VCaP (cell line): Measurements from ENCODE around the gene GALNT18.

Experiments
- H3K27ac ChIP-seq: fragments of 450-650 bp; 2 replicates; pipeline ENCODE4 v1.5.1; 2017
- CTCF ChIP-seq: fragments of 450-650 bp; conservative IDR thresholded peaks from 2 replicates; pipeline ENCODE4 v1.5.1; 2017; ENCODE audit warnings: mild to moderate bottlenecking, moderate library complexity

The GALNT18 gene

GRCh38 chr11:11531131-11531908, 90.5 kb downstream of the GALNT18 start:
- no peak overlapping the region for H3K27ac ChIP-seq
- no peak for TF ChIP-seq CTCF

DNA sequence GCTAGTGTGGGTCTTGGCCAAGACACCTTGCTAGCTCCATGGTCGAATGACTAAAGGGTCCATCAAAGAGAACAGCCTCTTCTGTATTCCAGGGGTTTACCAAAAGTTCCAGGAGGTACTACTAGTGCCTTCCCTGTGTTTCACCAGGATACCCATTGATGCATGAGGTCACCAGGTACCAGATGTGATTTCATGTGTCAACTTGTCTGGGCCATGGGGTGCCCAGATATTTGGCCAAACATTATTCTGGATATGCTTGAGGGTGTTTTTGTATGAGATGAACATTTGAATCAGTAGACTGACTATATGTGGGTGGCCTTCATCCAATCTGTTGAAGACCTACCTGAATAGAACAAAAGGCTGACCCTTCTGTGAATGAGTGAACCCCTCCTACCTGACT, 92.8 kb downstream of the GALNT18 start:
- TF ChIP-seq CTCF: no peak
- H3K27ac ChIP-seq: no peak overlapping the region

DNA sequence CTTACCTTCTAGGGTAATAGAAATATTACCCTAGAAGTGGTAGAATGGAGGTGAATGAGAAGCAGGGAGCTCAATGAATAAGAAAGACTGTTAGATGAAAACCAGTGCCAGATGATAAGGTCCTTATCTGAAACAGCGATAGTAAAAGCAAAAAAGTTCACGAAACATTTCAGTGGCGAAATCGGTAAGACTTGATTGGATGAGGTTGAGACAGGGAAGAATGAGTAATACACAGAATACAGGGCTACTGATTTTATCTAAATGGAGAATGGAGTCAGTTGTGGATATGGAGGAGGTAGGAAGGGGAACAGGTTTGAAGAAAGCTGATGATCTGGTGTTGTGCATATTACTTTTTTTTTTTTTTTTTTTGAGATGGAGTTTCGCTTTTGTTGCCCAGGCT, 96.5 kb downstream of the GALNT18 start:
- H3K27ac ChIP-seq: no peak overlapping the region
- TF ChIP-seq CTCF: no peak

- no peak overlapping the region for H3K27ac ChIP-seq
- TF ChIP-seq CTCF: no peak
These were observed 97.3 kb downstream of the GALNT18 start for GRCh38 chr11:11524436-11525061.

DNA sequence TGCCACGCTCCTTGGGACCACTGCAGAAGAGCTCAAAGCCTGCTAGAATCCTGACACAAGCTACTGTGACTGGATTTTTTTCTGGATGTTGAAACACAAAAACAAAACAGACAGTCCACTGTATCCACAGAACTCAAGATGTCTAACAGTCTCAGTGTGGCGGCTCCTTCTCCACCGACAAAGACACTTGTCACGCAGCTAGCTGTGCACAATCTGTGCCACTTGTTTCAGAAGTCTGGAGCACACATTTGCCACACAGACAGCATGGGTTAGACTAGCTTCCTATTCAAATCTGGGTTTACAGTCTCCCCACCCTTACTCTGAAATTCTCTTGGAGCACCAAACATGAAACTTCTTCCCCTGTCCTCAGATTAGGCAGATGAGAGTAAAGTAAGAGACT, 99.2 kb downstream of the GALNT18 start:
- TF ChIP-seq CTCF: no peak
- H3K27ac ChIP-seq: no peak overlapping the region

DNA sequence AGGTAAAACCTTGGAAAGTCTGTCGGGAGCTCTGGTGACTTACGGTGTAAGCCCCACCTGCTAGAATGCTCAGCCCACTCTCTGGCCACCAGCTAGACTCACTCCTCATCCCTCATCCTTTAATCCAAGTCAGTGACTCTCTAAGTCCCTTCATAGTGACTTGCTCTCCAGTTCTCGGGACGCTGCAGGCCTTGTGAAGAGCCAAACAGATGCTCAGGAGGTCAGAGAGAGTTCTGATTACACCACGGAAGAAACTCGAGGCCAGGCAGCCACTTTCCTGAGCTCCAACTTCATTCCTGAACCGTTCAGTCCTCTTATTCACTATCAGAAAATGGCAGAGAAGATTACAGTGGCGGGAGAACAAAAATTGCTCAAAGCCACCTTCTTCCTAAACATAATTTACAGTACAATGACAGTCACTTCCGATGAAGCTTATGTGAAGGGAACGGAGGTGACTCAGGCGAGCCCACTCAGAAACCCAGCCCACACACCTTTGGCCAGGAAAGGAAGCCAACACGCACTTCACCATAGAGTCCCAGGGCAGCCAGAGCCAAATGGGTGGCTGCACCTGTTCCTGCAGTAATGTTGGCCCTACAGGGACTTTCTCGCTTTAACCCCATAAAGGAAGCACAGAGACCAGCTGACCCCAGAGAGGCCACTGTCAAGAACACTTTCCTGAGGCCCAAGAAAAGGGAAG, 100.4 kb downstream of the GALNT18 start:
- no peak for TF ChIP-seq CTCF
- no peak overlapping the region for H3K27ac ChIP-seq

DNA sequence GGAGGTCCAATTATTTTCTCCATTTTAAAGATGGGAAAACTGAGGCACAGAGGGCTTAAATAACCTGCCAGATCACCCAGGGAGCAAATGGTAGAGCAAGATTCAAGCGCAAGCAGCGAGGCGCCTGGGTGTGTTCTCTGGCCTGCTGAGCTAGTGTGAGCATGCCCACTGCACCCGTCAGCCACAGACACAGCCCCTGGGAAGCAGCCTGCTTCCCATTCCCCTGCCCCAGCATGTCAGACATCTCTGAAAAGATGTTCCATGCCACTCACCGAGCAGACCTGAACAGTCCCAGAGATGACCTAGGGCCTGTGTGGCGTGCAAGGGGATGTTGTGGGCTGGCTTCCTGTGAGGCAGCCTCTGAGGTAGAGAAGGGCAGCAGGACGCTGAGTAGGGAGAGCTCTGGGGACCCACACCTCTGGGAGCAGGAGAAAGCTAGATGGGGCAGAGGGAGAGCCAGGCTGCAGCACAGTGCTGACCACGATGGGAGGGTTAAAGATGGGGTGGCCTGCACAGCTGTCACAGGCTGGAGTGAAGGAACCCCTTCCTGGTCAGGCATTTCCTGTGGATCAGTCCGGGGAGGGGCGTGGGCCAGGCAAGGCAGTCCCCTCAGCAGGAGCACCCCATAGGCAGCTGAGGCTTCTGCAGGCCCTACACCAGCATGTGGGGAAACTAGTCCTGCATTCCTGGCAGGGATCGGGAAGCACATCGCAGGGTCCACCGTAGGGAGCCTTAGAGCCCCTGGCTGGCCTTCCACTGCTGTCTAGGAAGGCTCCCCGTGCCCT, 101.4 kb downstream of the GALNT18 start:
- TF ChIP-seq CTCF: no peak
- no peak overlapping the region for H3K27ac ChIP-seq
